MCF 10A (cell line): ENCODE measurements around the gene CCDC27. TPM values are rescaled to one million over a fixed set of nuclear protein-coding genes. Genes with fewer than 3 reads are reported as not detected.

ENCODE experiments used
- BruUV-seq: library from RNA; stranded (reverse); fragments of 400-500 nt; replicated peaks from 2 replicates; lab custom pipeline; 2021; lab: Mats Ljungman, UMichigan
- CTCF ChIA-PET: fragments of 300-600 bp; sonication (Branson Sonifier 250); formaldehyde crosslinking; extraction: SDS; loops from one replicate; lab custom pipeline; 2021; ENCODE audit warnings: antibody characterized with exemption, inconsistent platforms; lab: Yijun Ruan, JAX
- POLR2A ChIA-PET: fragments of 300-600, 350-650 bp; sonication (Branson Sonifier 250); formaldehyde crosslinking; extraction: SDS; loops from one replicate; lab custom pipeline; 2020; ENCODE audit warnings: antibody characterized with exemption, inconsistent platforms; lab: Yijun Ruan, JAX
- DNase-seq: peaks from one replicate; pipeline ENCODE4 v3.0.0-alpha.2; 2018; ENCODE audit not compliant: unreplicated experiment
- H3K27ac Mint-ChIP-seq: one replicate; pipeline ENCODE4 v1.8.0; 2022; ENCODE audit warnings: mild to moderate bottlenecking, low read depth, mixed read lengths; ENCODE audit not compliant: unreplicated experiment
- H3K27me3 Mint-ChIP-seq: one replicate; pipeline ENCODE4 v1.8.0; 2022; ENCODE audit warnings: mixed read lengths; ENCODE audit not compliant: insufficient read depth, unreplicated experiment
- H3K36me3 Mint-ChIP-seq: one replicate; pipeline ENCODE4 v1.8.0; 2022; ENCODE audit warnings: mild to moderate bottlenecking, moderate library complexity, mixed read lengths; ENCODE audit not compliant: insufficient read depth, unreplicated experiment
- H3K4me1 Mint-ChIP-seq: one replicate; pipeline ENCODE4 v1.8.0; 2022; ENCODE audit warnings: mixed read lengths; ENCODE audit not compliant: insufficient read depth, unreplicated experiment
- H3K4me3 Mint-ChIP-seq: one replicate; pipeline ENCODE4 v1.8.0; 2022; ENCODE audit warnings: mild to moderate bottlenecking, moderate library complexity, mixed read lengths; ENCODE audit not compliant: unreplicated experiment
- H3K9me3 Mint-ChIP-seq: one replicate; pipeline ENCODE4 v1.8.0; 2022; ENCODE audit warnings: mixed read lengths; ENCODE audit not compliant: unreplicated experiment
- intact Hi-C: fragments of 100-400 bp; cut with micrococcal nuclease; formaldehyde crosslinking; loops from 2 replicates; pipeline ENCODE4 v1.14.1; 2022
- total RNA-seq: library from RNA; stranded (reverse); gene quantifications from 2 replicates; pipeline ENCODE4 v1.2.3, GENCODE V29; 2022
- TF ChIP-seq, protein P1 (sequence below): fragments of 200-600 bp; IDR thresholded peaks from one replicate; pipeline ENCODE4 v1.8.0; 2022; ENCODE audit warnings: antibody characterized with exemption, mild to moderate bottlenecking; ENCODE audit not compliant: unreplicated experiment

The CCDC27 gene
- total RNA-seq, 1 experiment from 2014 or later, result not detected

DNA sequence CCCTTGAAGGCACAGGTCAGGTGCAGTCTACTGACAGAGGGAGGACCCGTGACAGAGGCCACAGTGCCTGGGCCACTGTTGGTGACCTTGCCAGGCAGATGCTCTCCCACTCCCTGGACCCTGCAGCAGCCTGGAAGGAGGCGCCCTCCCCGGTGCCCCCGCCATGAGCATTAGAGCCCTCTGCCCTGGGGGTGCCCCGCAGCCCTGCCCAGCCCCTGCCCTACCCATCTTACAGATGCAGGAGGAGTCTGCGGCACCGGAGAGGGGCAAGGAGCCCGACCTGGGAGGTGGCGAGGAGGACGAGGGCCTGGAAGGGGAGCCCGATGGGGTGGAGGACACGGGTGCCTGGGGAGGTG, 10.6 kb downstream of the CCDC27 start:
- CTCF ChIA-PET, result no interaction called here
- no TSS peak for BruUV-seq
- intact Hi-C loops, result no loop called here
- POLR2A ChIA-PET, result no interaction called here
- Mint-ChIP-seq H3K4me1 (no peaks in the 10 kb centered on the region), H3K36me3 (no peaks in the 10 kb centered on the region), H3K27ac (no peak overlapping the region), H3K27me3 (peaks cover 70% of the 10 kb centered on the region), H3K9me3 (peaks cover 7% of the 10 kb centered on the region), H3K4me3 (no peak overlapping the region)
- TF ChIP-seq, protein P1, sequence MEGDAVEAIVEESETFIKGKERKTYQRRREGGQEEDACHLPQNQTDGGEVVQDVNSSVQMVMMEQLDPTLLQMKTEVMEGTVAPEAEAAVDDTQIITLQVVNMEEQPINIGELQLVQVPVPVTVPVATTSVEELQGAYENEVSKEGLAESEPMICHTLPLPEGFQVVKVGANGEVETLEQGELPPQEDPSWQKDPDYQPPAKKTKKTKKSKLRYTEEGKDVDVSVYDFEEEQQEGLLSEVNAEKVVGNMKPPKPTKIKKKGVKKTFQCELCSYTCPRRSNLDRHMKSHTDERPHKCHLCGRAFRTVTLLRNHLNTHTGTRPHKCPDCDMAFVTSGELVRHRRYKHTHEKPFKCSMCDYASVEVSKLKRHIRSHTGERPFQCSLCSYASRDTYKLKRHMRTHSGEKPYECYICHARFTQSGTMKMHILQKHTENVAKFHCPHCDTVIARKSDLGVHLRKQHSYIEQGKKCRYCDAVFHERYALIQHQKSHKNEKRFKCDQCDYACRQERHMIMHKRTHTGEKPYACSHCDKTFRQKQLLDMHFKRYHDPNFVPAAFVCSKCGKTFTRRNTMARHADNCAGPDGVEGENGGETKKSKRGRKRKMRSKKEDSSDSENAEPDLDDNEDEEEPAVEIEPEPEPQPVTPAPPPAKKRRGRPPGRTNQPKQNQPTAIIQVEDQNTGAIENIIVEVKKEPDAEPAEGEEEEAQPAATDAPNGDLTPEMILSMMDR, result no peak
- DNase-seq, result no peak

DNA sequence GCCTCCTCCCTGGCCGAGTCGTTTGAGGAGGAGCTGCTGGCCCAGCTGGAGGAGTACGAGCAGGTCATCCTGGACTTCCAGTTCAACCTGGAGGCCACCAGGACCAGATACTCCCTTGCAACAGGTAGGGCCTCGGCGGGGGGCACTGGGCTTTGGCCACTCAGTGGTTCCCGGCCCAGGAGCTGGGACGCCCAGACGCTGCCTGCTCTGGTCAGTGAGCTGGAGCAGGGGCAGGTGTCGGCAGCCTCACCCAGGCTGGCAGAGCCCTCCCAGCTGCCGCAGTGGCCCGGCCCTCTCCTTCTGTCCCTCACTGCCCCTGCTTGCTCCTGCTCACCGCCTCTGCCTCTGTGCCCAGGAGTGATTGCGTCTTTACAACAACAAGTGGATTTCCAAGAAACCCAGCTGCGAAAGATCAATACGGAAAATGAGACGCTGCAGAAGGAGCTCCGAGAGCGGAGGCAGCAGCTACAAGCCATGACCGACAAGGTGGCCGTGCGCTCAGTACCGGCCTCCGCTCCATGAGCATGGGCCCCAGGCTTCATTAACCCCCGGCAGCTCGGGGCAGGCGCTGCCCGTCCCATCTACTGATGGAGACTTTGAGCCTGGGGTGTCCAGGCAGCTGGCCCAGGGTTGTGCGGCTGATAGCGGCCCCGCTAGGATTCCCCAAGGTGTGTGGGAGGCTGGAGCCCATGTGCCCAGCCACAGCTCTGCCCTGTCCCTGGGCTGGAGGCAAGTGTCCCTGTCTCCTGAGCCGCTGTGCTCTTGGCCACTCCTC, 11.3 kb downstream of the CCDC27 start:
- Mint-ChIP-seq H3K27me3 (peaks cover 63% of the 10 kb centered on the region), H3K27ac (no peak overlapping the region), H3K9me3 (peaks cover 7% of the 10 kb centered on the region), H3K36me3 (no peaks in the 10 kb centered on the region), H3K4me1 (no peaks in the 10 kb centered on the region), H3K4me3 (no peak overlapping the region)
- TF ChIP-seq, protein P1, result no peak
- ChIA-PET POLR2A (no interaction called here), CTCF (no interaction called here)
- intact Hi-C loops, result no loop called here
- DNase-seq, result no peak
- no TSS peak for BruUV-seq

DNA sequence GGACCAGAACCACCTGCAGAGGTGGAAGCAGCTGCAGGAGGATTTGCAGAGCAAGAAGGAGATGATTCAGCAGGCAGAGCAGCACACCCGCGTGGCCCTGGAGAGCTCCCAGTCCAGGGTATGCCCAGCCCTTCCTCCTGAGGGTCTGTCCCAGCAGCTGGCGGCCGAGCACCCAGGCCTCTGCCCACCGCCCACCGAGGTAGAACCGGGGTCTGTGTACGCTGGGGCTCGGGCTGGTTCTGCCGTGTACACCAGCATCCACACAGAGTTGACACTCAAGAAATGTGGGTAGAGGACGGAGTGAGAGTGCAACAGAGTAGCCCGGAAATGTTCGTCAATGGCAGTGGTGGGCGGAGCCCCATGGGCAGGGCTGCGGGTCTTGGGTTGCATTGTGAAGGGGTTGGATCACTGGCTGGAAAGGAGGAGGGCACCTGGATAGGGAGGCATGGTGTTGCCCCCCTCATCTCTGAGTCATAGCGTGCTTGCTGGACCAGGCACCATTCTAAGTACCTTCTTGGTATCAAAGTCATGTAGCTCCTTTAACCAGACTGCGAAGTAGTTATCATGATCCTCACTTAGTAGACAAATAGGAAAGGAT, 15.2 kb downstream of the CCDC27 start:
- no peaks in the 10 kb centered on the region for H3K4me1 Mint-ChIP-seq
- BruUV-seq, result no TSS peak
- CTCF ChIA-PET, result interaction anchor here (0.7 to 1.0 kb wide), 2 partner anchors 32 to 203 kb away, joined by 3 read pairs; no protein-coding TSS in a partner anchor
- DNase-seq, result no peak
- H3K27ac Mint-ChIP-seq, result no peak overlapping the region
- no peaks in the 10 kb centered on the region for H3K36me3 Mint-ChIP-seq
- TF ChIP-seq, protein P1, result no peak
- POLR2A ChIA-PET, result no interaction called here
- H3K4me3 Mint-ChIP-seq, result no peak overlapping the region
- H3K27me3 Mint-ChIP-seq, result peaks cover 30% of the 10 kb centered on the region
- intact Hi-C loops, result no loop called here
- H3K9me3 Mint-ChIP-seq, result no peaks in the 10 kb centered on the region

DNA sequence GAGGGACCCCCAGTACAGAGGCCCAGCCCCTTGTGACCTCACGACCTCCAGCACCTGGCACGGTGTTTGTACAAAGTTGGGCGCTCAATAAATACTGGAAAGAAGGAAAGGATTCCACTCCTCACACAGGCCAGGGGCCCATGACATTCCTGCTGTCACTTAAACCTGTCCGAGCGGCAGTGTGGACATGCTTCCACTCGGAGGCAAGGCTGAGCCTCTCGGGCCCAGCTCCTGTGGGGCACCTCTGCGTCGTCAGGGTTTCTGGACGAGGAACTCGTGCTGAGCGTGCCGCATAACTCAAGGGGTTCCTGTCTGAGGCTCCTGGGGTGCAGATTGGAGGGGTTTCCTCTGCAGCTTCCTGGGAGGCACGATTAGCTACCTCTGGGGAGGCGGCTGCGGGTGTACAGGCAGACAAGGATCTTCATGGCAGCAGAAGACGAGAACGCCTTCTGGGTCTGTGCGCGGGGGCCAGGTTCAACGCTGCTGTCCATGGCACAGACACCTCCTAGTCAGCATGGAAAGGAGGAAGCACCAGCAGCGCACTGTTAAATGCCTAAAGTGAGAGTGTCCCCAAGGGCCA, 16.7 kb downstream of the CCDC27 start:
- Mint-ChIP-seq H3K4me3 (no peak overlapping the region), H3K36me3 (no peaks in the 10 kb centered on the region), H3K27me3 (peaks cover 20% of the 10 kb centered on the region), H3K4me1 (no peaks in the 10 kb centered on the region), H3K9me3 (no peaks in the 10 kb centered on the region), H3K27ac (no peak overlapping the region)
- DNase-seq, result no peak
- TF ChIP-seq, protein P1, result no peak
- ChIA-PET CTCF (interaction anchor here (1.2 kb wide), 1 partner anchor 154 kb away, joined by 3 read pairs; no protein-coding TSS in a partner anchor), POLR2A (interaction anchor here (0.6 kb wide), 1 partner anchor 87 kb away, joined by 3 read pairs; no protein-coding TSS in a partner anchor)
- intact Hi-C loops, result no loop called here
- BruUV-seq, result no TSS peak
